Activated gamma-delta T cell treated with anti-CD3 and anti-CD28 coated beads, Interleukin-2, amount 50 U/mL, for 16 hours (primary cell): ENCODE measurements around the gene POM121.
A peak's percentile ranks its signal among the peaks of the same experiment; 100 is the strongest.
"Not testable (repeated sequence)": the region's sequence is repeated elsewhere in the genome, so short reads cannot be mapped to it uniquely, and the experiment has no call there.

ENCODE experiments used
- DNase-seq: peaks from one replicate; pipeline ENCODE4 v3.0.0-alpha.2; 2020; ENCODE audit warnings: low read depth

The POM121 gene

GRCh38 chr7:72924733-72925545 is at the start of gene POM121:
POM121 (plus strand) TSS chr7:72925095; CDS start chr7:72925122, 27 bp downstream.
- DNase-seq, result peak; percentile 72

- DNase-seq, result peak; percentile 55
Observed at GRCh38 chr7:72879079-72879736, 45.7 kb upstream of the POM121 start.

GRCh38 chr7:72879737-72880215 is 45.1 kb upstream of the POM121 start:
- DNase-seq, result peak; percentile 1

GRCh38 chr7:72891750-72892149 is 33.1 kb upstream of the POM121 start:
- not testable (repeated sequence) for DNase-seq

GRCh38 chr7:72904740-72905139 is 20.2 kb upstream of the POM121 start:
- DNase-seq, result not testable (repeated sequence)

GRCh38 chr7:72908422-72908821 is 16.5 kb upstream of the POM121 start:
- DNase-seq, result not testable (repeated sequence)

- DNase-seq, result not testable (repeated sequence)
Observed at GRCh38 chr7:72911395-72911794, 13.5 kb upstream of the POM121 start.

- not testable (repeated sequence) for DNase-seq
Observed at GRCh38 chr7:72913750-72914149, 11.1 kb upstream of the POM121 start.

- DNase-seq, result peak; percentile 17
Observed at GRCh38 chr7:72914756-72915525, 10.0 kb upstream of the POM121 start.

GRCh38 chr7:72919256-72919775 is 5.6 kb upstream of the POM121 start:
- no peak for DNase-seq

GRCh38 chr7:72924386-72924732 is 536 bp upstream of the POM121 start:
- DNase-seq, result no peak

GRCh38 chr7:72925546-72926120 is 738 bp downstream of the POM121 start:
- DNase-seq, result no peak

GRCh38 chr7:72927791-72928190 is 2.9 kb downstream of the POM121 start:
- not testable (repeated sequence) for DNase-seq

GRCh38 chr7:72928216-72928615 is 3.3 kb downstream of the POM121 start:
- not testable (repeated sequence) for DNase-seq

- DNase-seq, result not testable (repeated sequence)
Observed at GRCh38 chr7:72942022-72942705, 17.3 kb downstream of the POM121 start.

- not testable (repeated sequence) for DNase-seq
Observed at GRCh38 chr7:72942956-72943355, 18.1 kb downstream of the POM121 start.

GRCh38 chr7:72944937-72945336 is 20.0 kb downstream of the POM121 start:
- DNase-seq, result not testable (repeated sequence)

- DNase-seq, result not testable (repeated sequence)
Observed at GRCh38 chr7:72945597-72945996, 20.7 kb downstream of the POM121 start.

- DNase-seq, result not testable (repeated sequence)
Observed at GRCh38 chr7:72946130-72946745, 21.3 kb downstream of the POM121 start.

GRCh38 chr7:72948714-72949113 is 23.8 kb downstream of the POM121 start:
- not testable (repeated sequence) for DNase-seq

GRCh38 chr7:72949276-72949675 is 24.4 kb downstream of the POM121 start:
- not testable (repeated sequence) for DNase-seq
